ENCODE data around the gene UTY. TPM values are rescaled to one million over a fixed set of nuclear protein-coding genes. Genes with fewer than 3 reads are reported as not detected.
A peak's percentile ranks its signal among the peaks of the same experiment; 100 is the strongest.

UTY gene
- total and polyA plus RNA-seq, 4 donors, result 0.12 to 4.7 TPM; not detected in 2

DNA sequence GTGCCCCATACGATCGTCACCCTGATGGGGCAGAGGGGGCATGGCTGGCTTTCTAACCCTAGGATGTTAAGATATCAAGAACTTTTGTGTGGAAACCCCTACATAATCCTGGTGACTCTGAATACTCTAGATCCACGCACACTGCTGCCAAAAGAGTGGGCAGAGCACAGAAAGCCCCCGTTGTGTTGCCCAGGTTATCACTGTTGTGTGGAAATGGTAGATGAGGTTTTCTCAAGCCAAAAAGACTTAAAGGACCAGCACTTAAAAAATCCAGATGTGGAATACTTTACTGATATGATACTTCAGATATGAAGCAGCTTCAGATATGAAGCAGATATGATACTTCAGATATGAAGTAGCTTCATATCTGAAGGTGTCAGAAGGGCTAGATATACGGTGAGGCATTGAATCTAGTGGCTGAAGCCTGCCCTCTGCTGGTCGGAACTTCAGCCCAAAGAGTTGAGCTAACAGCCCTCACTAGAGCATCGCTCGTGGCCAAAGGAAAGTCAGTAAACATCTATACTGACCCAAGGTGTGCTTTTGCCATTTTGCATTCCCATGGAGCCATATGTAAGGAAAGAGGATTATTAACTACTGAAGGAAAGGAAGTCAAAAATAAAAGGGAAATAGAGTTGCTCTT, 136.4 kb downstream of the UTY start:
- ATAC-seq (ENCODE audit: insufficient read depth, low FRiP score) (no peak), DNase-seq (peak in 1 of 3 donors; percentile 15)
- no peak overlapping the region for H3K4me3 ChIP-seq
- H3K9me3 ChIP-seq (ENCODE audit: control insufficient read depth in 4 of 4, insufficient read depth in 3 of 4, low read length in 3 of 4), result no peaks in the 10 kb centered on the region
- H3K27ac ChIP-seq (ENCODE audit: low read depth in 1 of 2, low read length in 1 of 2), result no peak overlapping the region
- no peaks in the 10 kb centered on the region for H3K27me3 ChIP-seq (ENCODE audit: control insufficient read depth in 3 of 3, insufficient read depth in 3 of 3, low read length in 2 of 3)
- H3K9ac ChIP-seq (ENCODE audit: insufficient read depth in 1 of 2, low read length in 2 of 2), result no peak overlapping the region
- no peaks in the 10 kb centered on the region for H3K36me3 ChIP-seq (ENCODE audit: control insufficient read depth in 4 of 4, insufficient read depth in 4 of 4, low read length in 4 of 4)
- no peaks in the 10 kb centered on the region for H3K4me1 ChIP-seq (ENCODE audit: control insufficient read depth in 5 of 5, insufficient read depth in 5 of 5, low read length in 5 of 5)
- TF ChIP-seq, protein P1, sequence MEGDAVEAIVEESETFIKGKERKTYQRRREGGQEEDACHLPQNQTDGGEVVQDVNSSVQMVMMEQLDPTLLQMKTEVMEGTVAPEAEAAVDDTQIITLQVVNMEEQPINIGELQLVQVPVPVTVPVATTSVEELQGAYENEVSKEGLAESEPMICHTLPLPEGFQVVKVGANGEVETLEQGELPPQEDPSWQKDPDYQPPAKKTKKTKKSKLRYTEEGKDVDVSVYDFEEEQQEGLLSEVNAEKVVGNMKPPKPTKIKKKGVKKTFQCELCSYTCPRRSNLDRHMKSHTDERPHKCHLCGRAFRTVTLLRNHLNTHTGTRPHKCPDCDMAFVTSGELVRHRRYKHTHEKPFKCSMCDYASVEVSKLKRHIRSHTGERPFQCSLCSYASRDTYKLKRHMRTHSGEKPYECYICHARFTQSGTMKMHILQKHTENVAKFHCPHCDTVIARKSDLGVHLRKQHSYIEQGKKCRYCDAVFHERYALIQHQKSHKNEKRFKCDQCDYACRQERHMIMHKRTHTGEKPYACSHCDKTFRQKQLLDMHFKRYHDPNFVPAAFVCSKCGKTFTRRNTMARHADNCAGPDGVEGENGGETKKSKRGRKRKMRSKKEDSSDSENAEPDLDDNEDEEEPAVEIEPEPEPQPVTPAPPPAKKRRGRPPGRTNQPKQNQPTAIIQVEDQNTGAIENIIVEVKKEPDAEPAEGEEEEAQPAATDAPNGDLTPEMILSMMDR (IDR thresholded peaks at IDR 0.05; ENCODE audit: control extremely low read depth, extremely low read depth), result no peak
- WGBS, 2 donors, result 74% methylated on average over 8 of the region's 8 CpGs; no CpG with 5 or more reads in 1 of the 2 donors

DNA sequence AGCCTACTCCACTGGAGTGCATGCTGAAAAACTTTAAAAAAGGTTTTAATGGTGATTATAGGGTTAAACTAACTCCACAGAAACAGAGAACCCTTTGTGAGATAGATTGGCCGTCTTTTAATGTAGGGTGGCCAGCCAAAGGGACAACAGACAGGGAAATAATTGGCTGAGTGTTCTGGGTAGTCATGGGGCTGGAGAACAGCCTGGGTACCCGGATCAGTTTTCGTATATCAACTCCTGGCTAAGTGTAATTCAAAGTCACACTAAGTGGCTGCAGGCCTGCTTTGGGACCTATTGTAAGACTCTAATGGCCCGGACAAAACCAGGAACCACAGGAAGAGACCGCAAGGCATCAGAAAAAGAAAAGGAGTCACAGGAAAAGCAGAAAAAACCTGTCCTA, 139.9 kb downstream of the UTY start:
- TF ChIP-seq, protein P1 (IDR thresholded peaks at IDR 0.05; ENCODE audit: control extremely low read depth, extremely low read depth), result no peak
- Histone ChIP-seq H3K4me3 (no peak overlapping the region), H3K9me3 (ENCODE audit: control insufficient read depth in 4 of 4, insufficient read depth in 3 of 4, low read length in 3 of 4) (no peaks in the 10 kb centered on the region), H3K27me3 (ENCODE audit: control insufficient read depth in 3 of 3, insufficient read depth in 3 of 3, low read length in 2 of 3) (no peaks in the 10 kb centered on the region), H3K27ac (ENCODE audit: low read depth in 1 of 2, low read length in 1 of 2) (no peak overlapping the region), H3K9ac (ENCODE audit: insufficient read depth in 1 of 2, low read length in 2 of 2) (no peak overlapping the region), H3K36me3 (ENCODE audit: control insufficient read depth in 4 of 4, insufficient read depth in 4 of 4, low read length in 4 of 4) (peaks cover 0 to 3% (median 0%) of the 10 kb centered on the region in 4 donors), H3K4me1 (ENCODE audit: control insufficient read depth in 5 of 5, insufficient read depth in 5 of 5, low read length in 5 of 5) (no peaks in the 10 kb centered on the region)
- ATAC-seq (ENCODE audit: insufficient read depth, low FRiP score) (no peak), DNase-seq (no peak)
- 67% methylated on average over 5 of the region's 5 CpGs; no CpG with 5 or more reads in 1 of the 2 donors for WGBS, 2 donors

GRCh38 chrY:13339381-13339780, 140.5 kb downstream of the UTY start:
- H3K4me3 ChIP-seq, result no peak overlapping the region
- TF ChIP-seq, protein P1 (IDR thresholded peaks at IDR 0.05; ENCODE audit: control extremely low read depth, extremely low read depth), result no peak
- no peak overlapping the region for H3K9ac ChIP-seq (ENCODE audit: insufficient read depth in 1 of 2, low read length in 2 of 2)
- ATAC-seq (ENCODE audit: insufficient read depth, low FRiP score) (no peak), DNase-seq (no peak)
- H3K27me3 ChIP-seq (ENCODE audit: control insufficient read depth in 3 of 3, insufficient read depth in 3 of 3, low read length in 2 of 3), result no peaks in the 10 kb centered on the region
- no peaks in the 10 kb centered on the region for H3K9me3 ChIP-seq (ENCODE audit: control insufficient read depth in 4 of 4, insufficient read depth in 3 of 4, low read length in 3 of 4)
- peaks cover 0 to 3% (median 0%) of the 10 kb centered on the region in 4 donors for H3K36me3 ChIP-seq (ENCODE audit: control insufficient read depth in 4 of 4, insufficient read depth in 4 of 4, low read length in 4 of 4)
- no peak overlapping the region for H3K27ac ChIP-seq (ENCODE audit: low read depth in 1 of 2, low read length in 1 of 2)
- WGBS, 2 donors, result 82% methylated on average over 9 of the region's 9 CpGs; no CpG with 5 or more reads in 1 of the 2 donors
- no peaks in the 10 kb centered on the region for H3K4me1 ChIP-seq (ENCODE audit: control insufficient read depth in 5 of 5, insufficient read depth in 5 of 5, low read length in 5 of 5)
